Left ventricle myocardium inferior (tissue), 1 donor: ENCODE measurements around the gene GNAQ. TPM values are rescaled to one million over a fixed set of nuclear protein-coding genes. Genes with fewer than 3 reads are reported as not detected.
"Not testable (repeated sequence)": the region's sequence is repeated elsewhere in the genome, so short reads cannot be mapped to it uniquely, and the experiment has no call there.

Source experiments
- DNase-seq: peaks from one replicate; pipeline ENCODE4 v3.0.0-alpha.2; 2020
- H3K27ac ChIP-seq: fragments of 200-600 bp; replicated peaks from 2 replicates; pipeline ENCODE4 v1.8.0; 2021
- H3K27me3 ChIP-seq: fragments of 200-600 bp; 2 replicates; pipeline ENCODE4 v1.8.0; 2021; ENCODE audit warnings: low read depth
- H3K36me3 ChIP-seq: fragments of 200-600 bp; 2 replicates; pipeline ENCODE4 v1.8.0; 2021
- H3K4me1 ChIP-seq: fragments of 200-600 bp; 2 replicates; pipeline ENCODE4 v1.8.0; 2021
- H3K4me3 ChIP-seq: fragments of 200-600 bp; 2 replicates; pipeline ENCODE4 v1.8.0; 2021; ENCODE audit warnings: mild to moderate bottlenecking, moderate library complexity
- H3K9me3 ChIP-seq: fragments of 200-600 bp; replicated peaks from 2 replicates; pipeline ENCODE4 v1.8.0; 2021
- CTCF ChIP-seq: fragments of 200-600 bp; IDR thresholded peaks from 2 replicates; pipeline ENCODE4 v1.8.0; 2021; ENCODE audit warnings: antibody characterized with exemption, mild to moderate bottlenecking, borderline replicate concordance
- intact Hi-C: fragments of 100-400 bp; cut with micrococcal nuclease; formaldehyde crosslinking; loops from one replicate; pipeline ENCODE4 v1.11.0; 2022
- total RNA-seq: library from RNA; stranded (reverse); fragmentation: NEBNext Ultra II Directional; extraction: Animal tissue kit (Norgen Biotek cat#: 25700); gene quantifications from one replicate; pipeline ENCODE4 v1.2.1, GENCODE V29; 2021
- donor health status: DM: no; HTN: yes; CAD: no; lungs with severe emphysema.

The GNAQ gene
- total RNA-seq, 1 donor from 2014 or later, result 15.2 TPM

DNA sequence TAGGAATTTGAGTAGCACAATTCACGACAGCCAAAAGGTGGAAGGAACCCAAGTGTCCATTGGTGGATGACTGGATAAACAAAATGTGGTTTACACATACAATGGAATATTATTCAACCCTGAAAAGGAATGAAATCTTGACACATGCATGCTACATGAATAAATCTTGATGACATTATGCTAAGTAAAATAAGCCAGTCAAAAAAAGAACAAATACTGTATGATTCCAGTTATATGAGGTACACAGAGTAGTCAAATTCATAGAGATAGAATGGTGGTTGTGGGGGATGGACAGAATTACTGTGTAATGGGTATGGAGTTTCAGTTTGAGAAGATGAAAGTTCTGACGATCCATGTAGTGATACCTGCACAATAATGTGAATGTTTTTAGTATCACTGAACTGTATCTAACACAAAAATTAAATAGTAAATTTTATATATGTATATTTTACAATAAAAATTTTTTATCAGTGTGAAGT, 265.8 kb downstream of the GNAQ start:
- H3K4me3 ChIP-seq, result no peak overlapping the region
- H3K36me3 ChIP-seq, result no peaks in the 10 kb centered on the region
- H3K27ac ChIP-seq, result peak overlapping the region; percentile 24
- no peak for TF ChIP-seq CTCF
- H3K27me3 ChIP-seq, result no peaks in the 10 kb centered on the region
- intact Hi-C loops, result no loop called here
- peaks cover 16% of the 10 kb centered on the region for H3K9me3 ChIP-seq
- H3K4me1 ChIP-seq, result peaks cover 16% of the 10 kb centered on the region
- DNase-seq, result no peak

DNA sequence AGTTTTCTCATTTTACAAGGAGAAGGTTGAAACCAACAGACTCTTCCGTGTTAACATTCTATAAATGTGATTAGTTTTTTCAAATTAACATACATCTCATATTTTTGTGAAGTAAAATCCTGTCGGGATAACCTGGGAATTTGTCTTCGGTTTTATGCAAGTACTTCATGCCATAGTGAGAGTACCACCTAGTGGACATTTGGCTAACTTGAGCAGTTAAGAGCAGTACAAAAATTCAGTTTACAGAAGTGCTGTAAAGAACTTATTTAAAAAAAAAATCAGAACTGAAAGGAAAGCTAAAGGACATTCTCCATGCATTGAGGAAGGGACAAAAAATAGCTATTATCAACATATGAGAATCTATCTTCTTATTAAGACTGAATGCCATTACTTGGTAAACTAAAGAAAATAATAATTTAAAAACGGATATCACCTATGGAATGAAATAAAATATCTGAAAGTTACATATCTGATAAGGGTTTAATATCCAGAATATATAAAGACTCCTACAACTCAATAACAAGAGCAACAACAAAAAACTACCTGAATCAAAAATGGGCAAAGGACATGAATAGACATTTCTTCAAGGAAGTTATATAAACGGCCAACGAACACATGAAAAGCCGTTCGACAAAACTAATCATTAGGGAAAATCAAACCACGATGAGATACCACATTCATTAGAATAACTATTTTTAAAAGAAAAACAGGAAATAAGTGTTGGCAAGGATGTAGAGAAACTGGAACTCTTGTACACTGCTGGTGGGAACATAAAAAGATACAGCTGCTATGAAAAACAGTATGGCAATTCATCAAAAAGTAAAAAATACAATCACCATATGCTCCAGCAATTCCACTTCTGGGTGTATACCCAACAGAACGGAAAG, 266.5 kb downstream of the GNAQ start:
- Histone ChIP-seq H3K4me1 (peaks cover 11% of the 10 kb centered on the region), H3K27me3 (no peaks in the 10 kb centered on the region), H3K9me3 (peaks cover 16% of the 10 kb centered on the region), H3K27ac (peak overlapping the region; percentile 24), H3K36me3 (no peaks in the 10 kb centered on the region), H3K4me3 (no peak overlapping the region)
- no peak for DNase-seq
- intact Hi-C loops, result no loop called here
- TF ChIP-seq CTCF, result peak; percentile 49

DNA sequence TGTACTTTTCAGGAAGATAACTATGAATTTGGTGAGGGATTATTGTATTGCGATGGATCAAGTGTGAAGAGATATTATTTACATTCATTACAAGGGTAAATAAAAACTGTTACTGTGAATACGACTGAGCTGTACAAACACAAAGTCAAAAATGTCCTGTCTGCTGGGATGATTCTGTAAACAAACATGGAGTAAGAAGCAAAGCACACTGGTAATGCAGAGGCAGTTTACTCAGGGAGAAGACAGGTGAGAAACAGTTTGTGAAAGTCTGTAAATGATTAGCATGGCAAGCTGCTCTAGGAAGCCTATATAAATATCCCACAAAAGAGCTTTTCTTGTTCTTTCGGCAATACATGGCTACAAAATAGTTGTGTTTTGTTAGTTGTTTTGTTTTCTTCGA, 268.0 kb downstream of the GNAQ start:
- no peak for TF ChIP-seq CTCF
- intact Hi-C loops, result no loop called here
- no peak overlapping the region for H3K27ac ChIP-seq

DNA sequence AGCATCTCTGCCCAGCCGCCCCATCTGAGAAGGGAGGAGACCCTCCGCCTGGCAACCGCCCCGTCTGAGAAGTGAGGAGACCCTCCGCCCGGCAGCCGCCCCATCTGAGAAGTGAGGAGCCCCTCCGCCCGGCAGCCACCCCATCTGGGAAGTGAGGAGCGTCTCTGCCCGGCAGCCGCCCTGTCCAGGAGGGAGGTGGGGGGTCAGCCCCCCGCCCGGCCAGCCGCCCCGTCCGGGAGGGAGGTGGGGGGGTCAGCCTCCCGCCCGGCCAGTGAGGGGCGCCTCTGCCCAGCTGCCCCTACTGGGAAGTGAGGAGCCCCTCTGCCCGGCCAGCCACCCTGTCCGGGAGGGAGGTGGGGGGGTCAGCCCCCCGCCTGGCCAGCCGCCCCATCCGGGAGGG, 270.7 kb downstream of the GNAQ start:
- not testable (repeated sequence) for DNase-seq

More for the DNA sequence above, 268.0 kb downstream of the GNAQ start:
- no peak for DNase-seq
- H3K4me3 ChIP-seq, result no peak overlapping the region
- no peaks in the 10 kb centered on the region for H3K27me3 ChIP-seq
- H3K9me3 ChIP-seq, result peaks cover 16% of the 10 kb centered on the region
- H3K4me1 ChIP-seq, result no peaks in the 10 kb centered on the region
- H3K36me3 ChIP-seq, result no peaks in the 10 kb centered on the region

DNA sequence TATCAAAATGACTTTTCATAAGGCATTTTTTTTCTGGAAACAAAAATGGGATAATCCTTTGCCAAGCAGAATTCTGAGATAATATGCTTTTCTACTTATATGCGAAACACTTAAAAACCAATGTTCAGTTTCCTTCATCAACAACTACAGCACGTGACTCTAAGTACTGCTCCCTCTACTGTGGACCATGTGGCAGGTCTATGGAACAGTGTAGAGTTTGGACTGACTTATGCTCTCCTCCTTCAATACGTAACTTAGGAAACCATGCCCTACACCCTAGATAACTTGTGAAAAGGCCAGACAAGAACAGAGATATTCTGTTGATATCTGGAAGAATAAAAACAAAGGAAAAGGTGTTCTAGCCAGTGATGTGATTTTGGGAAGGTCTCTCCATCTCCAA, 272.2 kb downstream of the GNAQ start:
- DNase-seq, result no peak
- H3K9me3 ChIP-seq, result peaks cover 6% of the 10 kb centered on the region
- intact Hi-C loops, result no loop called here

More for the DNA sequence above, 270.7 kb downstream of the GNAQ start:
- H3K4me1 ChIP-seq, H3K27ac ChIP-seq, H3K4me3 ChIP-seq, H3K27me3 ChIP-seq, H3K36me3 ChIP-seq, intact Hi-C loops: not testable (repeated sequence)
- H3K9me3 ChIP-seq, result peaks cover 17% of the 10 kb centered on the region

More for the DNA sequence above, 272.2 kb downstream of the GNAQ start:
- no peaks in the 10 kb centered on the region for H3K36me3 ChIP-seq
- H3K4me3 ChIP-seq, result no peak overlapping the region
- H3K27me3 ChIP-seq, result no peaks in the 10 kb centered on the region
- TF ChIP-seq CTCF, result no peak
- no peaks in the 10 kb centered on the region for H3K4me1 ChIP-seq
- no peak overlapping the region for H3K27ac ChIP-seq
